ENCODE measurements around the gene CCDC60.
"Not testable (repeated sequence)": the region's sequence is repeated elsewhere in the genome, so short reads cannot be mapped to it uniquely, and the experiment has no call there.

The CCDC60 gene

GRCh38 chr12:119328111-119328510 is 6.4 kb upstream of the CCDC60 start:
- peak; percentile 16 for DNase-seq (ENCODE audit: low read depth, low spot score)
- no peak overlapping the region for H3K4me3 ChIP-seq (ENCODE audit: low read length)

DNA sequence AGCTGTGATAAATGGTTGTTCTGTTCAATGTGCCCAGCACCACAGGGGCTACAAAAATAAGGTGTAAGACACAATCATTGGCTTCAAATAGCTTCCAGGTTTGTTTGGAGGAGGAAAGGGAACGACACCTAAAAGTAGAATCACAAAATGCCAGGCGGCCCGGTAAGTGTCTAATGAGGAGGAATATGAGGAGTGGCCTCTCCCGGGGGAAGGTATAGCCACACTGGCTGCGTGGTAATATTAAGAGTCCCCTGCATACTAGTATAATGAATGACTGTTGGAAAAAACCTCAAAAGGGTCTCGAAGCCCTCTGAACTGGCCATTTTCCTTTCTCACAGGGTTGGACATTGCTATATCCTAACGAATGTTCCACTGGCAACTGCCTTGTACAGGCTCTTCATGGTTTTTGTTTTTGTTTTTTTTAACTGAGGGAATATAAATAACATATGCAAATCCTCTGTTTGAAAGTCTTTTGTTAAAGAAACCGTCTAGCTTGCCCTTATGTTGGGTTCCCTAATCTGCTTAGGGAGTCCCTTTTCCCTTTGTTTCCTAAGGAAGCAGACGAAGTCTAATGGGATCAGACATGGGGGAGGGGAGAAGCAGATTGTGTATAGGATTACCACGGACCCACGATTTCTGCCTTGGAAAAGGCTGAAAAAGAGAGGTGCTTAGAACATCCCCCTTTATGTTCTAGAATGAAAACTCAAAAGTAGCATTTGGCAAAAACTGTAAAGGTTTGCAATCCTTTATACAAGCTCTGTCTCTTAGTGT is 4.2 kb downstream of the CCDC60 start:
- no peak overlapping the region for H3K4me3 ChIP-seq (ENCODE audit: low read length)
- no peak for DNase-seq (ENCODE audit: low read depth, low spot score)

- H3K4me3 ChIP-seq (ENCODE audit: low read length), result no peak overlapping the region
- no peak for DNase-seq (ENCODE audit: low read depth, low spot score)
Observed at GRCh38 chr12:119340578-119340977, 6.0 kb downstream of the CCDC60 start.

DNA sequence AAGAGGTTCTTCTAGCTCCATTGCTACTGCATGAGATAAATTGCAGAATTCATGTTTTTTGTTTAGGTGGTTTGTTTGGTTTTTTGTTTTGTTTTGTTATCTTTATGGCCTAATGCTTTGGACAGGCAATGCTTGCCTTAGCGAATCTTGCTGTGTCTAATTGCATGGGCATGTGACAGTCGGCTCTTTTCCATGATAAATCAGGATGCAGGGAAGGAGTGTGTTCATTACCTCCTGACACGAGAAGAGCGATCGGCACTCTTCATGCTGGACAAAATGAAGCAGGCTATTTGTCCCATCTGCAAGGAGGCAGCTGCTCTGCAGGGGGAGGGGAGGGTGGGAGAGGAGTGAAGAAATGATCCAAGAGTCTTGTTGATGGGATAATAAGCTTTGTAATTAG is 6.5 kb downstream of the CCDC60 start:
- no peak for DNase-seq (ENCODE audit: low read depth, low spot score)
- H3K4me3 ChIP-seq (ENCODE audit: low read length), result no peak overlapping the region

- no peak for DNase-seq (ENCODE audit: low read depth, low spot score)
- H3K4me3 ChIP-seq (ENCODE audit: low read length), result no peak overlapping the region
Observed at GRCh38 chr12:119341988-119342387, 7.5 kb downstream of the CCDC60 start.

DNA sequence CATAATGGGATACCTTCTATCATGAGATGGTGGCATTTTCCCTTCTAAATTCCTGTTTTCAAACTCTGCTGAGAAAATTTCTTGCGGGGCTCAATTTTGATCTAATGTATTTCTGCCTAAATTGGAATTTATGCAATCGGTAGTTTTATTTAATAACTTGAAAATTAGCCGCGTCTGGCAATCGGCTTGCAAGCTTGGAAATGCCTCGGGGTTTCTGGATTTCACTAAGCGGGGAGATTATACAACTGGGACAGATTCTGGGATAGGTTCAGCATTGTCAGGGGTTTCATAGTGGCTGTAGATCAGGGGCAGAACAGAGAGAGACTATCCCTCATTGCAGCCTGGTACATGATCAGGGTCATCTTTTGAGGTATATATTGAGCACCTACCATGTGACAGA is 8.6 kb downstream of the CCDC60 start:
- H3K4me3 ChIP-seq (ENCODE audit: low read length), result no peak overlapping the region
- DNase-seq (ENCODE audit: low read depth, low spot score), result no peak

DNA sequence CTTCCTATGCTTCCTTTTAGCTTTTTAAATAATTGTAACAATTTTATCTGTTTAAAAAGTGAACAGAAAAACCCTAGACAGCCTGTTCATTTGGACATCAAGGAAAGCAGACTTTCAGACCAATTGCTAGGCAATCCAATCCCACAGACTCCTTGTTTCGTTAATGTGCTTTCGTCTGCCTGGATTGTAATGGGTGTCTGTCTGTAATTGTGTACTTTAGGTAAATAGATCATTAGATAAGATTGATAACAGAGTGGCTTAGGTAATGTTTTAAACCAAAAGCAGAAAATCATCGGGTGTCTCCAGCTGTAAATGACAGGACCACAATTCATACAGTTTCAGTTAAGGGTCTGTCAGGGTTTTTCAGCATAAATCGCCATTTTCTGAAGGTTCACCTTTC is 19.6 kb downstream of the CCDC60 start:
- DNase-seq (ENCODE audit: low read depth, low spot score), result no peak
- H3K4me3 ChIP-seq (ENCODE audit: low read length), result no peak overlapping the region

GRCh38 chr12:119360366-119360765 is 25.8 kb downstream of the CCDC60 start:
- not testable (repeated sequence) for DNase-seq (ENCODE audit: low read depth, low spot score); H3K4me3 ChIP-seq (ENCODE audit: low read length)

DNA sequence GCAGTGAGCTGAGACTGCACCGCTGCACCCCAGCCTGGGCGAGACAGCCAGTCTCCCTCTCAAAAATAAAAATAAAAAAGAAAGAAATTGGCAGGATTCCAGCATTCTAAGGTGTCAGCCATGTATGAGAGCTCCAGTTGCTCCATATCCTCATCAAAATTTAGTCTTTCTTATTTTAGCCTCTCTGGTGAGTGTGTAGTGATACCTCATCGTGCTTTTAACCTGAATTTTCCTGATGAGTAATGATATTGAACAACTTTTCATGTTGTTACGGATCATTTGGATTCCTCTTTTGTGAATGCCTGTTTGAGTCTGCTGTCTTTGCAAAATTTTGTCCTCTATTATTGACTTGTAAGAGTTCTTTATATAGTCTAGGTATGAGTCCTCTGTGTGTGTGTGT is 28.5 kb downstream of the CCDC60 start:
- DNase-seq (ENCODE audit: low read depth, low spot score), result no peak
- no peak overlapping the region for H3K4me3 ChIP-seq (ENCODE audit: low read length)

DNA sequence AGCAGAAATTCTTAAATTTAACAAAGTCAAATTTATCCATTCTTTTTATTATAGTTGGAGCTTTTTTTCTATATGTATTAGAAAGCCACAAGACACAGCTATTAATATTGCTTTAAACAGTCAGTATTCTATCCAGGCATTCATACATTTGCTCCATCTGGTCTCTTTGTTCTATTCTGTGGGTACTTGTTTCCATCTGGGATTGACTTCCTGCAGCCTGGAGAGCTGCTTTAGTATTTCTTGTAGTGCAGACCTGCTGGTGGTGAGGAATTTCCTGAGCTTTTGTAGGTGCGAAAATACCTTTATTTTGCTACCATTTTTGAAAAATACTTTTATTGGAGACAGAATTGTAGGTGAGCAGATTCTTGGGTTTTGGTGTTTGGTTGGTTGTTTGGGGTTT is 29.0 kb downstream of the CCDC60 start:
- no peak for DNase-seq (ENCODE audit: low read depth, low spot score)
- no peak overlapping the region for H3K4me3 ChIP-seq (ENCODE audit: low read length)

DNA sequence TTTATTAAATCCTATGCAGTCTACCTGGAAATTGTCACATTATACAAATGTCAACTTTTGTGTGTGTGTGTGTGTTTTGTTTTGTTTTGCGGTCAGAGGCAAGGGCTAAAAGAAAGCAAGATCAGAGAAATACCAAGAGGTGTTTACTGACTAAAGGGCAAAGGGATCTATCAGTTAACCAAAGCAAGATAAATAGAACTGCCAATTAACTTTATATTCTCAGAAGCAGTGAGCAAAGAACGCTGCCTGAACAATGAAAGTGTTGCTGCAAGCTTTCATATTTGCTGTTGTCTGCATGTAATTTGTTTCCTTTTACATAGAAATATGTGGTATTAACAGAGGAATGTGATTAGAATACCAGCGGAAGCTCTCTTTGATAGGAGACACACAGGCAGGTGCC is 30.9 kb downstream of the CCDC60 start:
- no peak for DNase-seq (ENCODE audit: low read depth, low spot score)
- H3K4me3 ChIP-seq (ENCODE audit: low read length), result no peak overlapping the region

- no peak overlapping the region for H3K4me3 ChIP-seq (ENCODE audit: low read length)
Observed at GRCh38 chr12:119366007-119366406, 31.5 kb downstream of the CCDC60 start.

DNA sequence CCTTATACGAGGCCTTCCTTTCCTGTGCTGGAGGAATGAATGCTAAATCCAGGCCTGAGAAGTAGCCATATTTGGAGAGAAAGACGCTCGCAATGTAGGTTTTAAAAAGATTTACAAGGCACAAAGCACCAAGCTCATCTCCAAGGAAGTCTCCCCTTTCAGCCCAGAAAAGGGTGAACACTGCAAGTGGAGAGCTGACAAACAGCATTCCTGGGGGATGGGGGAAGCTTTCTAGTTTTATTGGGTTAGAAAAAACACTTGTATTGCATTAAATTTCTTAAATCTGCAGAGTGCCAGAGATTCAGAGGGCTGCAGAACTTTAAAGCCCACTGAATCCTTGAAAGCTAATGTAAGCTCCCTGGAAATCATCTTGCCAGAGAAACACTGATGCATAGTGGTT is 34.6 kb downstream of the CCDC60 start:
- no peak overlapping the region for H3K4me3 ChIP-seq (ENCODE audit: low read length)
- DNase-seq (ENCODE audit: low read depth, low spot score), result no peak

More at GRCh38 chr12:119366007-119366406, 31.5 kb downstream of the CCDC60 start:
- no peak for DNase-seq (ENCODE audit: low read depth, low spot score)

DNA sequence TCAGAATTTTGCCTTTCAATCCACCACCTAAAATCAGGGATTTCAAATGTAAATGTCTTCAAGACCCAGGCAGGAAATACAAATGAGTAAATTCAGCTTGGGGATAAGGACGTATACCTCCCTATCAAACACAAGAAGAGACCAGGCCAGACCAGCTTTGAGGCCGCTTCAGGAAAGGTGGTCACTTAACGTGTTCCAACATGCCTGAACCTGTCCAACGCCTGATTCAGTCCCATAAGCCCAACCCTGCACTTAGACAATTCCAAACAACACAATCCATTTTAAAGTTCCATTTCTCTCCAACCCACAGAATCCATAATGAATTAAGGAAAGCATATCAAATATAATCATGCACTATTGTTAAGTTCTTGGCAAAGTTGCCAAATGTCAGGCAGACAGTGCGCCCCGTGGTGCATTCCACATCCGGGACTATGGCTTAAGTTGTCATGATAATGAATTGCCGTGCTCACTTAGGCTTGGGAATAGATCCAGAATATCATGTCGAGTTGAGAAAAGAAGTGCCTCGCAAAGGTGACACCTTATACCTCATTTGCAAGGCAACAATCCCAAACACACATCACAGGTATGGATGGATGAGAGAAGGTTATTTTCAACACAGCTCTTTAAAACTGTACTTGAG is 35.5 kb downstream of the CCDC60 start:
- no peak overlapping the region for H3K4me3 ChIP-seq (ENCODE audit: low read length)
- DNase-seq (ENCODE audit: low read depth, low spot score), result no peak

DNA sequence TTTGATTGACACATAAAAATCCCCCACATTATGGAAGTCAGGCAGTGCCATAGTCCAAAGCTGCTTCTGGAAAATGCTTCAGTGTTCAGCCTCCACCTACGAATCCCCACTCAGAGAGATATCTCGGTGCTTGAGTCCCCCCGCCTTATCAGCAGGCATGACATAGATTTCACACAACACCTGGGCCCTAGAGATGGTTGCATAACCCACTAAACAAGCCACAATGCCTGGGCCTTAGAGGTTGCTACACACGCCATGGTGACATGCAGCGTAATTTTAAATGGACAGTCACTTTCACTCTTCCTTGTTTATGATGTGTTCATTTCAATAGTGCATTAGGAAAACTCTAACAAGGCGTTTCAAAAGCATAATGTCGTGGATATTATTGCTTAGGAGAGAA is 38.0 kb downstream of the CCDC60 start:
- DNase-seq (ENCODE audit: low read depth, low spot score), result no peak
- no peak overlapping the region for H3K4me3 ChIP-seq (ENCODE audit: low read length)

DNA sequence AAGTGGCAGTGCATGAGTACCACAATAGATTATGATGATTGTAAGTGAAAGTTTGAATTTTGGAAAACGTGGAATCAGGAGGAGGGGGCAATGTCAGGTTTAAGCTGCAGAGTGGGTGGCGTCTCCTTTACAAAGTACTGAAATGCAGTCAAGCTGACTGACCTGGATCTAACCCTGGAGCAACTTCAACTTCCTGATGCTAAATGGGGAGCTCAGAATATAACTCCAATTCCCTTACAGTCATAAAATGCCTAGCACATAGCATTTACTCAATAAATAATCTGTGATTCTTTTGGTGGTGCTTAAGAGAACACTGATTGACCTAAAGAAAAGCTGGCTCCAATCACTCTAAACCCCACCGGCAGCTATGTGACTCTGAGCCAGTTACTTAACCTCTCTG is 38.5 kb downstream of the CCDC60 start:
- no peak for DNase-seq (ENCODE audit: low read depth, low spot score)
- H3K4me3 ChIP-seq (ENCODE audit: low read length), result no peak overlapping the region

DNA sequence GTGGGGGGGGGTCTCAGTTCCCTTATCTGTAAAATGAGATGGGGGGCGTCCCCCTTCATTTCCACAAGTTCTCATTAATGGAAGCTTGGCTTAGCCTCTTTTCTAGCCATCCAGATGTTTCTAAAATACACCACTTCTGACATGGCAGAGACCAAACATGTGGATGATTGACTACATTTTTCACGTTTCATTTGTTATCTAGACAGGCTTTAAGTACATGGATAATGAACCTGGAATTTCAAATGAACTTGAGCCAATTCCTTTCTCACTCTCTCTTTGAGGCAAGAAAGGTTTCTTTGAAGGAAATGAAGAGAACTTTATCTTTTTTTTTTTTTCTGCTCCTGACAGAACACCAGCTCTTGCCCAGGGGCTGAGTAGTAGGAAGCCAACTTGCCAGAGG is 39.1 kb downstream of the CCDC60 start:
- DNase-seq (ENCODE audit: low read depth, low spot score), result no peak
- H3K4me3 ChIP-seq (ENCODE audit: low read length), result no peak overlapping the region

DNA sequence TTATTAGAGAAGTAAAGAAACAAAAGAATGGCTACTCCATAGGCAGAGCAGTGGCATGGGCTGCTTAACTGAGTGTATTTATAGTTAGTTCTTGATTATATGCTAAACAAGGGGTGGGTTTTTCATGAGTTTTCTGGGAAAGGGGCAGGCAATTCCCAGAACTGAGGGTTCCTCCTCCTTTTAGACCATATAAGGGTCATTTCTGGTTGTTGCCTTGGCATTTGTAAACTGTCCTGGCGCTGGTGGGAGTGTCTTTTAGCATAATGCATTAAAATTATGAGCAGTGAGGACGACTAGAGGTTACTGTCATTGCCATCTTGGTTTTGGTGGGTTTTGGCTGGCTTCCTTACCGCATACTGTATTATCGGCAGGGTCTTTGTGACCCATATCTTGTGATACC is 40.1 kb downstream of the CCDC60 start:
- no peak for DNase-seq (ENCODE audit: low read depth, low spot score)
- H3K4me3 ChIP-seq (ENCODE audit: low read length), result no peak overlapping the region

GRCh38 chr12:119375075-119375882 is 40.8 kb downstream of the CCDC60 start:
- no peak for DNase-seq (ENCODE audit: low read depth, low spot score)
- H3K4me3 ChIP-seq (ENCODE audit: low read length), result no peak overlapping the region

GRCh38 chr12:119375883-119376190 is 41.3 kb downstream of the CCDC60 start:
- no peak overlapping the region for H3K4me3 ChIP-seq (ENCODE audit: low read length)

More at GRCh38 chr12:119375883-119376190, 41.3 kb downstream of the CCDC60 start:
- DNase-seq (ENCODE audit: low read depth, low spot score), result no peak
